HepG2 (cell line): ENCODE data around the gene RGS14.

Source experiments
- EZH2 ChIP-seq: conservative IDR thresholded peaks from 2 replicates; pipeline ENCODE4 v1.6.1; 2012; ENCODE audit warnings: mild to moderate bottlenecking, low read depth, low read length, moderate library complexity
- HES4 ChIP-seq: sonication (generic); formaldehyde crosslinking; IDR thresholded peaks from 2 replicates; pipeline ENCODE4 v1.9.0; 2021; ENCODE audit warnings: mild to moderate bottlenecking, missing genetic modification reagents, borderline replicate concordance
- HOXA5 ChIP-seq: sonication (generic); formaldehyde crosslinking; IDR thresholded peaks from 2 replicates; pipeline ENCODE4 v1.4.0; 2020; ENCODE audit warnings: missing genetic modification reagents
- JUND ChIP-seq: sonication (generic); formaldehyde crosslinking; IDR thresholded peaks from 2 replicates; pipeline ENCODE4 v1.8.0; 2022; ENCODE audit warnings: mild to moderate bottlenecking, missing genetic modification reagents
- MAFK ChIP-seq, 2 experiments: IDR thresholded peaks in 1 of 2; conservative IDR thresholded peaks in 1 of 2; 2 replicates each; pipeline ENCODE4 v1.6.1; 2011; ENCODE audit warnings: improper control_type of control experiment in 2 of 2, low read length in 2 of 2
- ZKSCAN8 ChIP-seq: IDR thresholded peaks from 2 replicates; pipeline ENCODE4 v1.6.1; 2016; ENCODE audit warnings: borderline replicate concordance, missing genetic modification reagents, missing compliant biosample characterization
- ZNF317 ChIP-seq: sonication (generic); formaldehyde crosslinking; IDR thresholded peaks from 2 replicates; pipeline ENCODE4 v1.5.0; 2020; ENCODE audit warnings: mild to moderate bottlenecking, missing genetic modification reagents
- ZNF350 ChIP-seq: sonication (generic); formaldehyde crosslinking; IDR thresholded peaks from 2 replicates; pipeline ENCODE4 v1.4.0; 2020; ENCODE audit warnings: mild to moderate bottlenecking, low read depth, missing genetic modification reagents, borderline replicate concordance
- ZNF670 ChIP-seq: sonication (generic); formaldehyde crosslinking; IDR thresholded peaks from 2 replicates; pipeline ENCODE4 v1.8.0; 2022; ENCODE audit warnings: mild to moderate bottlenecking, missing genetic modification reagents, borderline replicate concordance
- TF ChIP-seq, protein P1 (sequence below): sonication (generic); formaldehyde crosslinking; IDR thresholded peaks from 2 replicates; pipeline ENCODE4 v1.4.0; 2020; ENCODE audit warnings: missing genetic modification reagents

DNA sequence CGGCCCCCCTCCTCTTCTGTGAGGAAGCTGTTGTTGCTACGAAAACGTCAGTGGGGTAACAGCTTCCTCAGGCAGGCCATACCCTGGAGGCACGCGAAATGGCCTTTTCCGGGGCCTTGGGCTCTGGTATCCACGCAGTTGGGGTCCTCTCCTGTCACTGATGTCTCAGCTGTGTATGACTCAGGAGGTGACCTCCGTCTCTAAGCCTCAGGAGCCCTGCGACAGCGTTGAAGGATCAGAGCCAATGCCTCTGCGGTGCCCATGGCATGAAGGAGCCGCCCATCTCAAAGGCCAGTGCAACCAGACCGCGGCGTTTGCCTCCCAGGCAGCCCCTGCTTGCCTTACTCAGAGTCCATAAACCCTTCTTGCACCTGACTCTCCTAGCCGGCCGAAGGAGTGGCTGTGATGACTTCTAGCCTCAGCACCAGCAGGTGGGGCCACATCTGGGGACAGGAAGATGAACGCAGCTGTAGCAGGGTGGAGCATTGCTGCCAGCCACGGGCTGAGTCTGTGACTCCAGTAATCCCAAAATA is 45.0 kb upstream of the RGS14 start:
- TF ChIP-seq ZNF350 (CRISPR knock-in tag) (no peak), ZNF317 (CRISPR knock-in tag) (no peak), ZNF670 (CRISPR knock-in tag) (no peak), HES4 (CRISPR knock-in tag) (no peak), HOXA5 (CRISPR knock-in tag) (no peak), MAFK (conservative IDR thresholded peaks at IDR 0.05 in 1 of 2, IDR thresholded peaks at IDR 0.05 in 1 of 2; ENCODE audit: low read length in 2 of 2) (no peak), JUND (no peak), ZKSCAN8 (CRISPR knock-in tag) (no peak), EZH2 (no peak)
- TF ChIP-seq, protein P1, sequence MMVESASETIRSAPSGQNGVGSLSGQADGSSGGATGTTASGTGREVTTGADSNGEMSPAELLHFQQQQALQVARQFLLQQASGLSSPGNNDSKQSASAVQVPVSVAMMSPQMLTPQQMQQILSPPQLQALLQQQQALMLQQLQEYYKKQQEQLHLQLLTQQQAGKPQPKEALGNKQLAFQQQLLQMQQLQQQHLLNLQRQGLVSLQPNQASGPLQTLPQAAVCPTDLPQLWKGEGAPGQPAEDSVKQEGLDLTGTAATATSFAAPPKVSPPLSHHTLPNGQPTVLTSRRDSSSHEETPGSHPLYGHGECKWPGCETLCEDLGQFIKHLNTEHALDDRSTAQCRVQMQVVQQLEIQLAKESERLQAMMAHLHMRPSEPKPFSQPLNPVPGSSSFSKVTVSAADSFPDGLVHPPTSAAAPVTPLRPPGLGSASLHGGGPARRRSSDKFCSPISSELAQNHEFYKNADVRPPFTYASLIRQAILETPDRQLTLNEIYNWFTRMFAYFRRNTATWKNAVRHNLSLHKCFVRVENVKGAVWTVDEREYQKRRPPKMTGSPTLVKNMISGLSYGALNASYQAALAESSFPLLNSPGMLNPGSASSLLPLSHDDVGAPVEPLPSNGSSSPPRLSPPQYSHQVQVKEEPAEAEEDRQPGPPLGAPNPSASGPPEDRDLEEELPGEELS = no peak
